HCT116 (cell line): Measurements from ENCODE around the gene STRN. TPM values are rescaled to one million over a fixed set of nuclear protein-coding genes. Genes with fewer than 3 reads are reported as not detected.

ENCODE experiments used
- ATAC-seq: fragments of 200-7000 bp; cut with Tn5 transposase; 2 replicates; pipeline ENCODE4 v1.9.1; 2020; ENCODE audit warnings: mild to moderate bottlenecking, moderate library complexity
- BruUV-seq: library from RNA; stranded (reverse); fragments of 400-500 nt; replicated peaks from 2 replicates; lab custom pipeline; 2021; lab: Mats Ljungman, UMichigan
- CTCF ChIA-PET: fragments of 300-600 bp; sonication (Branson Sonifier 250); formaldehyde crosslinking; loops from one replicate; lab custom pipeline; 2021; ENCODE audit warnings: antibody characterized with exemption; lab: Charles Lee
- POLR2A ChIA-PET: fragments of 300-600, 350-600 bp; sonication (Branson Sonifier 250); formaldehyde crosslinking; loops from one replicate; lab custom pipeline; 2021; ENCODE audit warnings: antibody characterized with exemption; lab: Charles Lee
- RAD21 ChIA-PET, 2 experiments: fragments of 300-600 bp; sonication (Branson Sonifier 250); formaldehyde crosslinking; loops; one replicate each; lab custom pipeline; 2023; ENCODE audit warnings: low total read pairs in 2 of 2; ENCODE audit not compliant: uncharacterized antibody in 2 of 2, unreplicated experiment in 2 of 2, low non-redundant PET in 1 of 2; lab: Charles Lee
- DNase-seq: peaks from one replicate; pipeline ENCODE4 v3.0.0-alpha.2; 2010; ENCODE audit warnings: low read depth, low spot score
- H2AFZ ChIP-seq: fragments of 200-600 bp; shearing (Covaris generic), sonication (generic); 2 replicates; pipeline ENCODE4 v1.6.1; 2017; ENCODE audit warnings: low read depth, mixed run types, mixed read lengths, antibody characterized with exemption, low read length; ENCODE audit not compliant: poor library complexity, severe bottlenecking
- H3K27ac ChIP-seq: 2 replicates; pipeline ENCODE4 v1.5.1; 2012; ENCODE audit warnings: low read depth, low read length
- H3K27me3 ChIP-seq: fragments of 200-600 bp; sonication (generic); 2 replicates; pipeline ENCODE4 v1.6.1; 2016; ENCODE audit warnings: mixed run types, low read length, mixed read lengths; ENCODE audit not compliant: insufficient read depth
- H3K36me3 ChIP-seq, 2 experiments: fragments of 200-500 bp in 1 of 2; fragments of 200-600 bp in 1 of 2; sonication (Bioruptor generic) in 1 of 2; sonication (generic) in 1 of 2; 2 replicates each; pipeline versions ENCODE4 v1.5.1 to v1.6.1; 2014 to 2016; ENCODE audit warnings: low read length in 2 of 2, inconsistent platforms in 1 of 2, mixed read lengths in 1 of 2, mixed run types in 1 of 2; ENCODE audit not compliant: insufficient read depth in 2 of 2, control insufficient read depth in 1 of 2
- H3K4me1 ChIP-seq, 2 experiments: fragments of 200-600 bp in 1 of 2; sonication (generic) in 1 of 2; 2 replicates each; pipeline versions ENCODE4 v1.5.1 to v1.6.1; 2012 to 2017; ENCODE audit warnings: low read length in 2 of 2, inconsistent platforms in 1 of 2, mild to moderate bottlenecking in 1 of 2, mixed read lengths in 1 of 2, mixed run types in 1 of 2, moderate library complexity in 1 of 2; ENCODE audit not compliant: insufficient read depth in 2 of 2, control insufficient read depth in 1 of 2
- H3K4me2 ChIP-seq: fragments of 200-600 bp; sonication (generic); 2 replicates; pipeline ENCODE4 v1.6.1; 2017; ENCODE audit warnings: mixed run types, low read length, mixed read lengths
- H3K4me3 ChIP-seq, 2 experiments: fragments of 200-600 bp in 1 of 2; sonication (generic) in 1 of 2; replicated peaks in 1 of 2; 2 replicates each; pipeline ENCODE4 v1.5.1; 2011 to 2016; ENCODE audit warnings: low read length in 2 of 2, control low read depth in 1 of 2, low read depth in 1 of 2, mild to moderate bottlenecking in 1 of 2, mixed read lengths in 1 of 2, mixed run types in 1 of 2
- H3K79me2 ChIP-seq: fragments of 200-600 bp; sonication (generic); 2 replicates; pipeline ENCODE4 v1.6.1; 2017; ENCODE audit warnings: mild to moderate bottlenecking, mixed run types, low read length, moderate library complexity, mixed read lengths; ENCODE audit not compliant: insufficient read depth
- H3K9ac ChIP-seq: fragments of 200-600 bp; sonication (generic); 2 replicates; pipeline ENCODE4 v1.6.1; 2016; ENCODE audit warnings: low read length, mixed read lengths
- H3K9me2 ChIP-seq: fragments of 200-600 bp; sonication (generic), shearing (Covaris generic); 2 replicates; pipeline ENCODE4 v1.6.1; 2017; ENCODE audit warnings: mixed run types, mild to moderate bottlenecking, moderate library complexity; ENCODE audit not compliant: insufficient read depth
- H3K9me3 ChIP-seq, 2 experiments: fragments of 200-500 bp in 1 of 2; fragments of 200-600 bp in 1 of 2; sonication (Bioruptor generic) in 1 of 2; sonication (generic) in 1 of 2; 2 replicates each; pipeline ENCODE4 v1.6.1; 2014 to 2017; ENCODE audit warnings: low read length in 2 of 2, mixed read lengths in 2 of 2, inconsistent platforms in 1 of 2, low read depth in 1 of 2, mild to moderate bottlenecking in 1 of 2, mixed run types in 1 of 2, moderate library complexity in 1 of 2; ENCODE audit not compliant: control insufficient read depth in 1 of 2, insufficient read depth in 1 of 2
- H4K20me1 ChIP-seq: fragments of 200-600 bp; sonication (generic), shearing (Covaris generic); 2 replicates; pipeline ENCODE4 v1.6.1; 2017; ENCODE audit warnings: mixed run types, mild to moderate bottlenecking, moderate library complexity; ENCODE audit not compliant: insufficient read depth
- CBX3 ChIP-seq: IDR thresholded peaks from 2 replicates; pipeline ENCODE4 v1.6.1; 2012; ENCODE audit warnings: low read depth
- CEBPB ChIP-seq: IDR thresholded peaks from 2 replicates; pipeline ENCODE4 v1.6.1; 2012; ENCODE audit warnings: low read depth
- EGR1 ChIP-seq: IDR thresholded peaks from 2 replicates; pipeline ENCODE4 v1.6.1; 2012; ENCODE audit warnings: low read depth
- ELF1 ChIP-seq: IDR thresholded peaks from 2 replicates; pipeline ENCODE4 v1.6.1; 2012; ENCODE audit warnings: low read depth, borderline replicate concordance
- EZH2 ChIP-seq: fragments of 200-600 bp; sonication (generic); IDR thresholded peaks from 2 replicates; pipeline ENCODE4 v1.6.1; 2017; ENCODE audit warnings: antibody characterized with exemption, mixed run types
- EZH2phosphoT487 ChIP-seq: fragments of 200-600 bp; IDR thresholded peaks from 2 replicates; pipeline ENCODE4 v1.6.1; 2018; ENCODE audit warnings: antibody characterized with exemption, borderline replicate concordance
- POLR2AphosphoS5 ChIP-seq: IDR thresholded peaks from 2 replicates; pipeline ENCODE4 v1.6.1; 2011; ENCODE audit warnings: mild to moderate bottlenecking, low read depth, low read length, moderate library complexity
- RAD21 ChIP-seq: IDR thresholded peaks from 2 replicates; pipeline ENCODE4 v1.6.1; 2012; ENCODE audit warnings: low read depth, mild to moderate bottlenecking
- SIN3A ChIP-seq: IDR thresholded peaks from 2 replicates; pipeline ENCODE4 v1.6.1; 2012; ENCODE audit warnings: low read depth
- SP1 ChIP-seq: IDR thresholded peaks from 2 replicates; pipeline ENCODE4 v1.6.1; 2012; ENCODE audit warnings: low read depth
- SRF ChIP-seq: IDR thresholded peaks from 2 replicates; pipeline ENCODE4 v1.6.1; 2012; ENCODE audit warnings: low read depth
- TCF7L2 ChIP-seq: IDR thresholded peaks from 2 replicates; pipeline ENCODE4 v1.7.0; 2011; ENCODE audit warnings: borderline replicate concordance, inconsistent platforms; ENCODE audit not compliant: insufficient read depth, insufficient read length; ENCODE audit errors: extremely low read depth
- ZFX ChIP-seq: fragments of 450-650 bp; IDR thresholded peaks from 2 replicates; pipeline ENCODE4 v1.6.1; 2017
- ZNF274 ChIP-seq: fragments of 200-500 bp; sonication (Bioruptor generic); IDR thresholded peaks from 2 replicates; pipeline ENCODE4 v1.6.1; 2014; ENCODE audit warnings: mild to moderate bottlenecking, low read depth, low read length, inconsistent platforms
- intact Hi-C: fragments of 100-400 bp; cut with micrococcal nuclease; formaldehyde crosslinking; loops from 2 replicates; pipeline ENCODE4 v1.10.0; 2022
- total RNA-seq: library from RNA; stranded (reverse); gene quantifications from one replicate; pipeline ENCODE4 v1.2.1, GENCODE V29; 2021; ENCODE audit not compliant: unreplicated experiment
- TF ChIP-seq, protein P1 (sequence below): IDR thresholded peaks from 2 replicates; pipeline ENCODE4 v1.6.1; 2011; ENCODE audit warnings: mild to moderate bottlenecking, low read length, moderate library complexity; ENCODE audit not compliant: insufficient replicate concordance; ENCODE audit errors: extremely low read depth
- TF ChIP-seq, protein P2 (sequence below): IDR thresholded peaks from 2 replicates; pipeline ENCODE4 v1.6.1; 2012
- TF ChIP-seq, protein P3 (sequence below), 3 experiments: fragments of 200-600 bp in 1 of 3; sonication (generic) in 1 of 3; IDR thresholded peaks in 2 of 3; conservative IDR thresholded peaks in 1 of 3; 2 replicates each; pipeline ENCODE4 v1.5.1; 2012 to 2017; ENCODE audit warnings: low read depth in 2 of 3, low read length in 2 of 3, antibody characterized with exemption in 1 of 3, borderline replicate concordance in 1 of 3, control low read depth in 1 of 3, mild to moderate bottlenecking in 1 of 3, mixed read lengths in 1 of 3, mixed run types in 1 of 3, moderate library complexity in 1 of 3; ENCODE audit not compliant: insufficient read depth in 1 of 3
- TF ChIP-seq, protein P4 (sequence below): IDR thresholded peaks from 2 replicates; pipeline ENCODE4 v1.6.1; 2012

STRN gene
- total RNA-seq, 1 experiment from 2014 or later = 26.4 TPM

DNA sequence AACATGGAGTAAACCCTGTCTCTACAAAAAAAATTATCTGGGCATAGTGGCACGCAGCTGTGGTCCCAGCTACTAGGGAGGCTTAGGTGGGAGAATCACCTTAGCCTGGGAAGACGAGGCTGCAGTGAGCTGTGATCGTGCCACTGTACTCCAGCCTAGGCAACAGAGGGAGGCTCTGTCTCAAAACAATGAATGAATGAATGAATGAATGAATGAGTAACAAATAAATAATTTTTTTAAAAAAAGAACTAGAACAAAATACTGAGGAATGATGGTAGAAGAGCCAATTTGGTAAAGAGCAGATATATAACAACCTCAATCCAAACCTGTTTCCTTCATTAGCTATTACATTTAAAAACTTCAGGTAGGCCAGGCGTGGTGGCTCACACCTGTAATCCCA, 60.1 kb downstream of the STRN start:
- no peaks in the 10 kb centered on the region for H3K79me2 ChIP-seq
- no peak overlapping the region for H3K9ac ChIP-seq
- no peak for ATAC-seq
- ChIA-PET CTCF (no interaction called here), POLR2A (no interaction called here), RAD21 (no interaction called here)
- no peaks in the 10 kb centered on the region for H3K4me1 ChIP-seq
- no peaks in the 10 kb centered on the region; a peak in 1 of 4 replicates for H3K36me3 ChIP-seq
- intact Hi-C loops = no loop called here
- BruUV-seq = no TSS peak
- H4K20me1 ChIP-seq = no peaks in the 10 kb centered on the region
- no peaks in the 10 kb centered on the region for H3K9me3 ChIP-seq
- no peak for DNase-seq
- H3K9me2 ChIP-seq = no peaks in the 10 kb centered on the region
- no peak overlapping the region for H3K4me3 ChIP-seq
- no peak overlapping the region for H2AFZ ChIP-seq
- H3K27me3 ChIP-seq = no peaks in the 10 kb centered on the region
- no peak for TF ChIP-seq SRF
- TF ChIP-seq SP1 = no peak
- no peak for TF ChIP-seq CBX3
- TF ChIP-seq ELF1 = no peak
- TF ChIP-seq, protein P1, sequence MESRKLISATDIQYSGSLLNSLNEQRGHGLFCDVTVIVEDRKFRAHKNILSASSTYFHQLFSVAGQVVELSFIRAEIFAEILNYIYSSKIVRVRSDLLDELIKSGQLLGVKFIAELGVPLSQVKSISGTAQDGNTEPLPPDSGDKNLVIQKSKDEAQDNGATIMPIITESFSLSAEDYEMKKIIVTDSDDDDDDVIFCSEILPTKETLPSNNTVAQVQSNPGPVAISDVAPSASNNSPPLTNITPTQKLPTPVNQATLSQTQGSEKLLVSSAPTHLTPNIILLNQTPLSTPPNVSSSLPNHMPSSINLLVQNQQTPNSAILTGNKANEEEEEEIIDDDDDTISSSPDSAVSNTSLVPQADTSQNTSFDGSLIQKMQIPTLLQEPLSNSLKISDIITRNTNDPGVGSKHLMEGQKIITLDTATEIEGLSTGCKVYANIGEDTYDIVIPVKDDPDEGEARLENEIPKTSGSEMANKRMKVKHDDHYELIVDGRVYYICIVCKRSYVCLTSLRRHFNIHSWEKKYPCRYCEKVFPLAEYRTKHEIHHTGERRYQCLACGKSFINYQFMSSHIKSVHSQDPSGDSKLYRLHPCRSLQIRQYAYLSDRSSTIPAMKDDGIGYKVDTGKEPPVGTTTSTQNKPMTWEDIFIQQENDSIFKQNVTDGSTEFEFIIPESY = no peak
- TF ChIP-seq, protein P2, sequence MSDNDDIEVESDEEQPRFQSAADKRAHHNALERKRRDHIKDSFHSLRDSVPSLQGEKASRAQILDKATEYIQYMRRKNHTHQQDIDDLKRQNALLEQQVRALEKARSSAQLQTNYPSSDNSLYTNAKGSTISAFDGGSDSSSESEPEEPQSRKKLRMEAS = no peak
- TF ChIP-seq CEBPB = no peak
- TF ChIP-seq EZH2phosphoT487 = no peak
- TF ChIP-seq, protein P3, sequence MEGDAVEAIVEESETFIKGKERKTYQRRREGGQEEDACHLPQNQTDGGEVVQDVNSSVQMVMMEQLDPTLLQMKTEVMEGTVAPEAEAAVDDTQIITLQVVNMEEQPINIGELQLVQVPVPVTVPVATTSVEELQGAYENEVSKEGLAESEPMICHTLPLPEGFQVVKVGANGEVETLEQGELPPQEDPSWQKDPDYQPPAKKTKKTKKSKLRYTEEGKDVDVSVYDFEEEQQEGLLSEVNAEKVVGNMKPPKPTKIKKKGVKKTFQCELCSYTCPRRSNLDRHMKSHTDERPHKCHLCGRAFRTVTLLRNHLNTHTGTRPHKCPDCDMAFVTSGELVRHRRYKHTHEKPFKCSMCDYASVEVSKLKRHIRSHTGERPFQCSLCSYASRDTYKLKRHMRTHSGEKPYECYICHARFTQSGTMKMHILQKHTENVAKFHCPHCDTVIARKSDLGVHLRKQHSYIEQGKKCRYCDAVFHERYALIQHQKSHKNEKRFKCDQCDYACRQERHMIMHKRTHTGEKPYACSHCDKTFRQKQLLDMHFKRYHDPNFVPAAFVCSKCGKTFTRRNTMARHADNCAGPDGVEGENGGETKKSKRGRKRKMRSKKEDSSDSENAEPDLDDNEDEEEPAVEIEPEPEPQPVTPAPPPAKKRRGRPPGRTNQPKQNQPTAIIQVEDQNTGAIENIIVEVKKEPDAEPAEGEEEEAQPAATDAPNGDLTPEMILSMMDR (IDR thresholded peaks at IDR 0.05 in 2 of 3, conservative IDR thresholded peaks at IDR 0.05 in 1 of 3; ENCODE audit: borderline replicate concordance in 1 of 3, insufficient read depth in 1 of 3, low read depth in 2 of 3, low read length in 2 of 3) = no peak
- no peak for TF ChIP-seq ZFX
- no peak for TF ChIP-seq EGR1
- no peak for TF ChIP-seq RAD21
- no peak for TF ChIP-seq TCF7L2
- TF ChIP-seq, protein P4, sequence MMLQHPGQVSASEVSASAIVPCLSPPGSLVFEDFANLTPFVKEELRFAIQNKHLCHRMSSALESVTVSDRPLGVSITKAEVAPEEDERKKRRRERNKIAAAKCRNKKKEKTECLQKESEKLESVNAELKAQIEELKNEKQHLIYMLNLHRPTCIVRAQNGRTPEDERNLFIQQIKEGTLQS = no peak
- TF ChIP-seq ZNF274 = no peak
- TF ChIP-seq EZH2 = no peak
- no peak for TF ChIP-seq POLR2AphosphoS5
- no peak for TF ChIP-seq SIN3A
- H3K27ac ChIP-seq = no peak overlapping the region
- H3K4me2 ChIP-seq = no peak overlapping the region
